K562 (cell line): Measurements from ENCODE around the gene RPS19. TPM values are rescaled to one million over a fixed set of nuclear protein-coding genes. Genes with fewer than 3 reads are reported as not detected.

Source experiments
- HDAC3 ChIP-seq: fragments of 450-650 bp; IDR thresholded peaks from 2 replicates; pipeline ENCODE4 v1.6.1; 2018; ENCODE audit warnings: borderline replicate concordance, mild to moderate bottlenecking, moderate library complexity; ENCODE audit not compliant: partially characterized antibody
- HEY1 ChIP-seq: fragments of 250-450 bp; sonication (Bioruptor Pico); IDR thresholded peaks from 2 replicates; pipeline ENCODE4 v1.5.0; 2020; ENCODE audit warnings: mild to moderate bottlenecking, moderate library complexity, borderline replicate concordance
- MEF2D ChIP-seq: conservative IDR thresholded peaks from 2 replicates; pipeline ENCODE4 v1.6.1; 2016; ENCODE audit warnings: low read depth, missing genetic modification characterization, missing compliant biosample characterization
- ZNF146 ChIP-seq: IDR thresholded peaks from one replicate; pipeline ENCODE4 v1.6.1; 2018; ENCODE audit warnings: missing compliant biosample characterization; ENCODE audit not compliant: unreplicated experiment
- polyA plus RNA-seq, 8 experiments: library from polyadenylated mRNA; depleted of rRNA in 4 of 8; stranded (reverse) in 5 of 8; unstranded in 3 of 8; fragments of >200 nt; fragmentation: Nextera tagmentation in 2 of 8; fragmentation: Illumina TruSeq in 1 of 8; extraction: Ambion mirVana in 2 of 8; extraction: Trizol in 1 of 8; gene quantifications; 2 replicates each; pipeline versions ENCODE4 v1.2.1 to v1.2.3, GENCODE V29; 2011 to 2014; ENCODE audit warnings: inconsistent platforms in 1 of 8, missing spikeins in 1 of 8
- total RNA-seq, 7 experiments: library from RNA; depleted of rRNA in 6 of 7; stranded (reverse); fragments of >200 nt in 6 of 7; fragmentation: Illumina TruSeq in 2 of 7; extraction: Trizol in 2 of 7; gene quantifications; 2 replicates each; pipeline versions ENCODE4 v1.2.1 to v1.2.3, GENCODE V29; 2011 to 2021; ENCODE audit warnings: low replicate concordance in 1 of 7
- TF ChIP-seq, protein P1 (sequence below): fragments of 450-650 bp; IDR thresholded peaks from 2 replicates; pipeline ENCODE4 v1.6.1; 2016; ENCODE audit warnings: mild to moderate bottlenecking, moderate library complexity
- TF ChIP-seq, protein P2 (sequence below): sonication (generic); formaldehyde crosslinking; IDR thresholded peaks from 2 replicates; pipeline ENCODE4 v1.4.0; 2020; ENCODE audit warnings: mild to moderate bottlenecking, missing genetic modification reagents
- TF ChIP-seq, protein P3 (sequence below), 2 experiments: fragments of 250-450 bp in 1 of 2; fragments of 450-650 bp in 1 of 2; sonication (Bioruptor Pico) in 1 of 2; IDR thresholded peaks; 2 replicates each; pipeline versions ENCODE4 v1.6.1 to v1.8.0; 2016 to 2021; ENCODE audit warnings: mild to moderate bottlenecking in 2 of 2, moderate library complexity in 2 of 2, missing compliant biosample characterization in 1 of 2, missing genetic modification characterization in 1 of 2
- TF ChIP-seq, protein P4 (sequence below): sonication (generic); formaldehyde crosslinking; IDR thresholded peaks from 2 replicates; pipeline ENCODE4 v1.8.0; 2022; ENCODE audit warnings: mild to moderate bottlenecking, low read depth, missing genetic modification reagents

Gene RPS19
- total and polyA plus RNA-seq, 9 of the 15 experiments (the other 6 are each of a cell fraction or from before 2014, with no cell fraction given): 1,964 to 3,408 (median 2,747) TPM

DNA sequence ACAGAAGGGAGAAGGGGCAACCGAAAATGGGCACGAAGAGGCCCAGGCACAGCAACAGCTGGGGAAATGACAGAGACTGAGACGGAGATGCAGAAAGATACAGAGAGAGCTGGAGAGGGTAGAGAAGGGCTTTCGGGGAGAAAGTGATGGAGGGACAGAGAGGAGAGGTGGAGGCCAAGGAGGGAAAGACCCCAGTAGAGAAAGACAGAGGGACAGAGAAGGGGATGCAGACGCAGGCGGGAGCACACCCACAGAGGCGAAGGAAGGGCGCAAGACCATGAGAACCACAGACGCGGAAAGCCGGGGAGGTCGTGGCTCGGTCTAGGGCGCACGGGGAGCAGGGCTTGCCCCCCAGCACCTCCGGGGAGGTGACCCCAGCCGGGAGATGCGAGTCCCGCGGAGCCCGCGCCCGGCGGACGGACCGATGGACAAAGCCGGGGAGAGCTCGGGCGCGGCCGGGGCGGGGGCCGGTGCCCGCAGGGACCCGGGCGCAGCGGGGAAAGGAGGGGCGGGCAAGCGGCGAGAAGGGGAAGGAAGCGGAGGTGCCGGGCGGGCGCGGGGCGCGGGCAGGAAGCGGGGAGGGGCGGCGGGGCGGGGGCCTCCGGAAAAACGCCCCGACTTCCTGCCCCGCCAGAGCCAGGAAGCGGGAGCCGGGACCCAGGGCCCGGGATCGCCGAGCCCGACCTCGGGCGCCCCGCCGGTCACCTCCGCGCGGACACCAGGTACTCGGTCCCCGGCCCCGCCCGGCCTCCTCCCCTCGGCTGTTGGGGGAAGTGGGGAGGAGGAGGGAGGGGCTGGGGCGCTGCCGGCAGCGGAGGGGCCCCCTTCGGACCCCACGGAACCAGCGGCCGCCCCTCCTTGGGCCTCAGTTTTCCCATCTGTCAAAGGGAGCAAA lies 22.8 kb downstream of the RPS19 start, which contains the start of gene ARHGEF1 (continued):
- TF ChIP-seq, protein P1, sequence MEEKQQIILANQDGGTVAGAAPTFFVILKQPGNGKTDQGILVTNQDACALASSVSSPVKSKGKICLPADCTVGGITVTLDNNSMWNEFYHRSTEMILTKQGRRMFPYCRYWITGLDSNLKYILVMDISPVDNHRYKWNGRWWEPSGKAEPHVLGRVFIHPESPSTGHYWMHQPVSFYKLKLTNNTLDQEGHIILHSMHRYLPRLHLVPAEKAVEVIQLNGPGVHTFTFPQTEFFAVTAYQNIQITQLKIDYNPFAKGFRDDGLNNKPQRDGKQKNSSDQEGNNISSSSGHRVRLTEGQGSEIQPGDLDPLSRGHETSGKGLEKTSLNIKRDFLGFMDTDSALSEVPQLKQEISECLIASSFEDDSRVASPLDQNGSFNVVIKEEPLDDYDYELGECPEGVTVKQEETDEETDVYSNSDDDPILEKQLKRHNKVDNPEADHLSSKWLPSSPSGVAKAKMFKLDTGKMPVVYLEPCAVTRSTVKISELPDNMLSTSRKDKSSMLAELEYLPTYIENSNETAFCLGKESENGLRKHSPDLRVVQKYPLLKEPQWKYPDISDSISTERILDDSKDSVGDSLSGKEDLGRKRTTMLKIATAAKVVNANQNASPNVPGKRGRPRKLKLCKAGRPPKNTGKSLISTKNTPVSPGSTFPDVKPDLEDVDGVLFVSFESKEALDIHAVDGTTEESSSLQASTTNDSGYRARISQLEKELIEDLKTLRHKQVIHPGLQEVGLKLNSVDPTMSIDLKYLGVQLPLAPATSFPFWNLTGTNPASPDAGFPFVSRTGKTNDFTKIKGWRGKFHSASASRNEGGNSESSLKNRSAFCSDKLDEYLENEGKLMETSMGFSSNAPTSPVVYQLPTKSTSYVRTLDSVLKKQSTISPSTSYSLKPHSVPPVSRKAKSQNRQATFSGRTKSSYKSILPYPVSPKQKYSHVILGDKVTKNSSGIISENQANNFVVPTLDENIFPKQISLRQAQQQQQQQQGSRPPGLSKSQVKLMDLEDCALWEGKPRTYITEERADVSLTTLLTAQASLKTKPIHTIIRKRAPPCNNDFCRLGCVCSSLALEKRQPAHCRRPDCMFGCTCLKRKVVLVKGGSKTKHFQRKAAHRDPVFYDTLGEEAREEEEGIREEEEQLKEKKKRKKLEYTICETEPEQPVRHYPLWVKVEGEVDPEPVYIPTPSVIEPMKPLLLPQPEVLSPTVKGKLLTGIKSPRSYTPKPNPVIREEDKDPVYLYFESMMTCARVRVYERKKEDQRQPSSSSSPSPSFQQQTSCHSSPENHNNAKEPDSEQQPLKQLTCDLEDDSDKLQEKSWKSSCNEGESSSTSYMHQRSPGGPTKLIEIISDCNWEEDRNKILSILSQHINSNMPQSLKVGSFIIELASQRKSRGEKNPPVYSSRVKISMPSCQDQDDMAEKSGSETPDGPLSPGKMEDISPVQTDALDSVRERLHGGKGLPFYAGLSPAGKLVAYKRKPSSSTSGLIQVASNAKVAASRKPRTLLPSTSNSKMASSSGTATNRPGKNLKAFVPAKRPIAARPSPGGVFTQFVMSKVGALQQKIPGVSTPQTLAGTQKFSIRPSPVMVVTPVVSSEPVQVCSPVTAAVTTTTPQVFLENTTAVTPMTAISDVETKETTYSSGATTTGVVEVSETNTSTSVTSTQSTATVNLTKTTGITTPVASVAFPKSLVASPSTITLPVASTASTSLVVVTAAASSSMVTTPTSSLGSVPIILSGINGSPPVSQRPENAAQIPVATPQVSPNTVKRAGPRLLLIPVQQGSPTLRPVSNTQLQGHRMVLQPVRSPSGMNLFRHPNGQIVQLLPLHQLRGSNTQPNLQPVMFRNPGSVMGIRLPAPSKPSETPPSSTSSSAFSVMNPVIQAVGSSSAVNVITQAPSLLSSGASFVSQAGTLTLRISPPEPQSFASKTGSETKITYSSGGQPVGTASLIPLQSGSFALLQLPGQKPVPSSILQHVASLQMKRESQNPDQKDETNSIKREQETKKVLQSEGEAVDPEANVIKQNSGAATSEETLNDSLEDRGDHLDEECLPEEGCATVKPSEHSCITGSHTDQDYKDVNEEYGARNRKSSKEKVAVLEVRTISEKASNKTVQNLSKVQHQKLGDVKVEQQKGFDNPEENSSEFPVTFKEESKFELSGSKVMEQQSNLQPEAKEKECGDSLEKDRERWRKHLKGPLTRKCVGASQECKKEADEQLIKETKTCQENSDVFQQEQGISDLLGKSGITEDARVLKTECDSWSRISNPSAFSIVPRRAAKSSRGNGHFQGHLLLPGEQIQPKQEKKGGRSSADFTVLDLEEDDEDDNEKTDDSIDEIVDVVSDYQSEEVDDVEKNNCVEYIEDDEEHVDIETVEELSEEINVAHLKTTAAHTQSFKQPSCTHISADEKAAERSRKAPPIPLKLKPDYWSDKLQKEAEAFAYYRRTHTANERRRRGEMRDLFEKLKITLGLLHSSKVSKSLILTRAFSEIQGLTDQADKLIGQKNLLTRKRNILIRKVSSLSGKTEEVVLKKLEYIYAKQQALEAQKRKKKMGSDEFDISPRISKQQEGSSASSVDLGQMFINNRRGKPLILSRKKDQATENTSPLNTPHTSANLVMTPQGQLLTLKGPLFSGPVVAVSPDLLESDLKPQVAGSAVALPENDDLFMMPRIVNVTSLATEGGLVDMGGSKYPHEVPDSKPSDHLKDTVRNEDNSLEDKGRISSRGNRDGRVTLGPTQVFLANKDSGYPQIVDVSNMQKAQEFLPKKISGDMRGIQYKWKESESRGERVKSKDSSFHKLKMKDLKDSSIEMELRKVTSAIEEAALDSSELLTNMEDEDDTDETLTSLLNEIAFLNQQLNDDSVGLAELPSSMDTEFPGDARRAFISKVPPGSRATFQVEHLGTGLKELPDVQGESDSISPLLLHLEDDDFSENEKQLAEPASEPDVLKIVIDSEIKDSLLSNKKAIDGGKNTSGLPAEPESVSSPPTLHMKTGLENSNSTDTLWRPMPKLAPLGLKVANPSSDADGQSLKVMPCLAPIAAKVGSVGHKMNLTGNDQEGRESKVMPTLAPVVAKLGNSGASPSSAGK: no peak
- TF ChIP-seq ZNF146 (CRISPR knock-in tag) (no peak), MEF2D (tag) (no peak), HEY1 (no peak), HDAC3 (no peak)
- TF ChIP-seq, protein P2, sequence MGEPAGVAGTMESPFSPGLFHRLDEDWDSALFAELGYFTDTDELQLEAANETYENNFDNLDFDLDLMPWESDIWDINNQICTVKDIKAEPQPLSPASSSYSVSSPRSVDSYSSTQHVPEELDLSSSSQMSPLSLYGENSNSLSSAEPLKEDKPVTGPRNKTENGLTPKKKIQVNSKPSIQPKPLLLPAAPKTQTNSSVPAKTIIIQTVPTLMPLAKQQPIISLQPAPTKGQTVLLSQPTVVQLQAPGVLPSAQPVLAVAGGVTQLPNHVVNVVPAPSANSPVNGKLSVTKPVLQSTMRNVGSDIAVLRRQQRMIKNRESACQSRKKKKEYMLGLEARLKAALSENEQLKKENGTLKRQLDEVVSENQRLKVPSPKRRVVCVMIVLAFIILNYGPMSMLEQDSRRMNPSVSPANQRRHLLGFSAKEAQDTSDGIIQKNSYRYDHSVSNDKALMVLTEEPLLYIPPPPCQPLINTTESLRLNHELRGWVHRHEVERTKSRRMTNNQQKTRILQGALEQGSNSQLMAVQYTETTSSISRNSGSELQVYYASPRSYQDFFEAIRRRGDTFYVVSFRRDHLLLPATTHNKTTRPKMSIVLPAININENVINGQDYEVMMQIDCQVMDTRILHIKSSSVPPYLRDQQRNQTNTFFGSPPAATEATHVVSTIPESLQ: no peak
- TF ChIP-seq, protein P3, sequence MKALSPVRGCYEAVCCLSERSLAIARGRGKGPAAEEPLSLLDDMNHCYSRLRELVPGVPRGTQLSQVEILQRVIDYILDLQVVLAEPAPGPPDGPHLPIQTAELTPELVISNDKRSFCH (CRISPR knock-in tag; IDR thresholded peaks at IDR 0.05): no peak
- TF ChIP-seq, protein P3 (tag; IDR thresholded peaks at IDR 0.05): no peak
- TF ChIP-seq, protein P4, sequence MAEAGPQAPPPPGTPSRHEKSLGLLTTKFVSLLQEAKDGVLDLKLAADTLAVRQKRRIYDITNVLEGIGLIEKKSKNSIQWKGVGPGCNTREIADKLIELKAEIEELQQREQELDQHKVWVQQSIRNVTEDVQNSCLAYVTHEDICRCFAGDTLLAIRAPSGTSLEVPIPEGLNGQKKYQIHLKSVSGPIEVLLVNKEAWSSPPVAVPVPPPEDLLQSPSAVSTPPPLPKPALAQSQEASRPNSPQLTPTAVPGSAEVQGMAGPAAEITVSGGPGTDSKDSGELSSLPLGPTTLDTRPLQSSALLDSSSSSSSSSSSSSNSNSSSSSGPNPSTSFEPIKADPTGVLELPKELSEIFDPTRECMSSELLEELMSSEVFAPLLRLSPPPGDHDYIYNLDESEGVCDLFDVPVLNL (CRISPR knock-in tag): no peak
